Endothelial cell (in vitro differentiated cells): ENCODE measurements around the gene CAD. TPM values are rescaled to one million over a fixed set of nuclear protein-coding genes. Genes with fewer than 3 reads are reported as not detected.

Source experiments
- DNase-seq: peaks from one replicate; pipeline ENCODE4 v3.0.0; 2021; ENCODE audit warnings: low spot score
- H3K27ac Mint-ChIP-seq: one replicate; pipeline ENCODE4 v1.8.0; 2021; ENCODE audit warnings: mixed read lengths, inconsistent platforms; ENCODE audit not compliant: unreplicated experiment
- H3K27me3 Mint-ChIP-seq: one replicate; pipeline ENCODE4 v1.8.0; 2021; ENCODE audit warnings: mild to moderate bottlenecking, moderate library complexity, mixed read lengths, inconsistent platforms; ENCODE audit not compliant: unreplicated experiment
- H3K36me3 Mint-ChIP-seq: one replicate; pipeline ENCODE4 v1.8.0; 2021; ENCODE audit warnings: mild to moderate bottlenecking, low read depth, mixed read lengths, inconsistent platforms; ENCODE audit not compliant: unreplicated experiment
- H3K4me1 Mint-ChIP-seq: one replicate; pipeline ENCODE4 v1.8.0; 2021; ENCODE audit warnings: mild to moderate bottlenecking, mixed read lengths, inconsistent platforms; ENCODE audit not compliant: unreplicated experiment
- H3K4me3 Mint-ChIP-seq: one replicate; pipeline ENCODE4 v1.8.0; 2021; ENCODE audit warnings: mild to moderate bottlenecking, mixed read lengths, inconsistent platforms; ENCODE audit not compliant: unreplicated experiment
- H3K9me3 Mint-ChIP-seq: one replicate; pipeline ENCODE4 v1.8.0; 2021; ENCODE audit warnings: mixed read lengths, inconsistent platforms; ENCODE audit not compliant: unreplicated experiment
- long read RNA-seq: library from polyadenylated mRNA; unstranded; transcript quantifications from one replicate; pipeline ENCODE4 v2.0.0, GENCODE V29; 2020; ENCODE audit not compliant: unreplicated experiment
- total RNA-seq: library from RNA; stranded (reverse); fragmentation: NEBNext Ultra II Directional; extraction: Animal tissue kit (Norgen Biotek cat#: 25700); gene quantifications from one replicate; pipeline ENCODE4 v1.2.1, GENCODE V29; 2021; ENCODE audit not compliant: unreplicated experiment
- TF ChIP-seq, protein P1 (sequence below): fragments of 200-600 bp; sonication (generic); IDR thresholded peaks from one replicate; pipeline ENCODE4 v1.5.0; 2021; ENCODE audit warnings: antibody characterized with exemption; ENCODE audit not compliant: unreplicated experiment

Gene CAD
- total RNA-seq: 49.4 TPM
- long read RNA-seq, partial matches to known transcripts: 2 of 2 reads
- long read RNA-seq, other reads (novel, unspliced or antisense): 0 of 2 reads

DNA sequence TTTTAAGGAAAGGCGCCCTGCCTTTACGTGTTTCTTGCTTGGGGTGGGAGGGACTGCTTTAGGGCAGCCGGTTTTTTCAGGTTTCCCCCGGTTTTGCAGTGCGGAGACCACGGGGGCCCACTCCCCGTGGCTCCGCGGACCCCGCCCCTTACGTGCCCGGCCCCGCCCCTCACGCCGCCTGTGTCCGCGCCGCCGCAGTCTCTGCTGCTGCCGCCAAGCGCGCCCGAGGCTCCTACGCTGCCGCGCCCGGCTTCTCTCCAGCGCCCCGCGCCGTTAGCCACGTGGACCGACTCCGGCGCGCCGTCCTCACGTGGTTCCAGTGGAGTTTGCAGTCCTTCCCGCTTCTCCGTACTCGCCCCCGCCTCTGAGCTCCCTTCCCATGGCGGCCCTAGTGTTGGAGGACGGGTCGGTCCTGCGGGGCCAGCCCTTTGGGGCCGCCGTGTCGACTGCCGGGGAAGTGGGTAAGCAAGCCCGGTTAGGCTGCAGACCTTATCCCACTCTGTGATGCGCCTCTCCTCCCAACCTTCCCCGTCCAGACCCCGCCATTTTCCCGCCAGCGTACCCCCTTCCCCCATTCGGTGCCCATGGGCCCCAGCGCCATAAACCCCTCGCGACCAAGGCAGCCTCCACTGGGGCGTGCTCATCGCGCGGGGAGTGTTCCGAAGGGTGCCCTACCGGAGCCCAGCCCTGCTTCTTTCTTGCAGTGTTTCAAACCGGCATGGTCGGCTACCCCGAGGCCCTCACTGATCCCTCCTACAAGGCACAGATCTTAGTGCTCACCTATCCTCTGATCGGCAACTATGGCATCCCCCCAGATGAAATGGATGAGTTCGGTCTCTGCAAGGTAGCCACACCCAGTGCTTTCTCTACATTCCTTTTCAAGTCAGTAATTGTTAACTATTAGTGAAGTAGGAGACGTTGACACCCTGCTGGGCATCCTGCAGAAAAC lies at the start of gene CAD:
Gene CAD, plus strand, starts transcription at position 197 of the 949 bp plus-strand sequence. Its CDS starts 183 bp downstream, at position 380.
- Mint-ChIP-seq H3K36me3 (peaks cover 43% of the 10 kb centered on the region), H3K27ac (peak within 1 kb of the TSS; percentile 95), H3K27me3 (peaks cover 27% of the 10 kb centered on the region)

DNA sequence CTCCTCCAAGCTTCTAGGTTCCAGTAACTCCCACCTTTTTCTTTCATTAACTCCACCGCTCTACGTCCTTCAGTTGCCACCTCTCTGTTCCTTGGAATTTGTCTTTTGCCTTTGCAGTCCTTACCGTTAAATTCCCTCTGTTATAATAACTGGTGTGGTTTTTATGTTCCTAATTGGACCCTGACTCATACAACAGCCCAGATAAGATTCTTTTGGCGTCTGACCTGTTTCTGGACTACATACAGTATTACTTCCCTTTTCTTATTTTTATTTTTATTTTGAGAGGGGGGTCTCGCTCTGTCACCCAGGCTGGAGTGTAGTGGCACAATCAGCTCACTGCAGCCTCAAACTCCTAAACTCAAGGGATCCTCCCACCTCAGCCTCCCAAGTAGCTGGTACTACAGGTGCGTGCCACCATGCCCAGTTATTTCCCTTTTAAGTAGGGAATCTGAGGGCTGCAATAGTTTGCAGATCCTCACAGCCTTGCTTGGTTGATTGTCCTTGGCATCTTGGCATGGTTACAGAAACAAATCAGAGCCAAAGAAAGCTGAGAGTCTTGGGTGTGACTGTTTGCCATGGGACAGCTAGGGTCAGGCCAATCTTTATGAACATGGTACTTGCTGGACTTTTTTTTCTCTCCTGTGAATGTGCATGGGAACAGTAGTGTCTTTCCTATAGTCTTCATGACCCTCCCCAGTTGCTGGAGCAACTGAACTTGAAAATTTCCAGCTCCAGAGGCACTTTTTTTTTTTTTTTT lies 46.4 kb upstream of the CAD start:
- Mint-ChIP-seq H3K4me1 (no peaks in the 10 kb centered on the region), H3K36me3 (no peaks in the 10 kb centered on the region), H3K27ac (no peak overlapping the region), H3K4me3 (no peak overlapping the region), H3K9me3 (no peaks in the 10 kb centered on the region), H3K27me3 (no peaks in the 10 kb centered on the region)
- TF ChIP-seq, protein P1, sequence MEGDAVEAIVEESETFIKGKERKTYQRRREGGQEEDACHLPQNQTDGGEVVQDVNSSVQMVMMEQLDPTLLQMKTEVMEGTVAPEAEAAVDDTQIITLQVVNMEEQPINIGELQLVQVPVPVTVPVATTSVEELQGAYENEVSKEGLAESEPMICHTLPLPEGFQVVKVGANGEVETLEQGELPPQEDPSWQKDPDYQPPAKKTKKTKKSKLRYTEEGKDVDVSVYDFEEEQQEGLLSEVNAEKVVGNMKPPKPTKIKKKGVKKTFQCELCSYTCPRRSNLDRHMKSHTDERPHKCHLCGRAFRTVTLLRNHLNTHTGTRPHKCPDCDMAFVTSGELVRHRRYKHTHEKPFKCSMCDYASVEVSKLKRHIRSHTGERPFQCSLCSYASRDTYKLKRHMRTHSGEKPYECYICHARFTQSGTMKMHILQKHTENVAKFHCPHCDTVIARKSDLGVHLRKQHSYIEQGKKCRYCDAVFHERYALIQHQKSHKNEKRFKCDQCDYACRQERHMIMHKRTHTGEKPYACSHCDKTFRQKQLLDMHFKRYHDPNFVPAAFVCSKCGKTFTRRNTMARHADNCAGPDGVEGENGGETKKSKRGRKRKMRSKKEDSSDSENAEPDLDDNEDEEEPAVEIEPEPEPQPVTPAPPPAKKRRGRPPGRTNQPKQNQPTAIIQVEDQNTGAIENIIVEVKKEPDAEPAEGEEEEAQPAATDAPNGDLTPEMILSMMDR: no peak
- no peak for DNase-seq

More for the DNA sequence above, at the start of gene CAD:
- H3K4me1 Mint-ChIP-seq: peaks cover 27% of the 10 kb centered on the region
- TF ChIP-seq, protein P1: no peak
- no peaks in the 10 kb centered on the region for H3K9me3 Mint-ChIP-seq
- H3K4me3 Mint-ChIP-seq: peak within 1 kb of the TSS; percentile 96
- DNase-seq: peak; percentile 84

DNA sequence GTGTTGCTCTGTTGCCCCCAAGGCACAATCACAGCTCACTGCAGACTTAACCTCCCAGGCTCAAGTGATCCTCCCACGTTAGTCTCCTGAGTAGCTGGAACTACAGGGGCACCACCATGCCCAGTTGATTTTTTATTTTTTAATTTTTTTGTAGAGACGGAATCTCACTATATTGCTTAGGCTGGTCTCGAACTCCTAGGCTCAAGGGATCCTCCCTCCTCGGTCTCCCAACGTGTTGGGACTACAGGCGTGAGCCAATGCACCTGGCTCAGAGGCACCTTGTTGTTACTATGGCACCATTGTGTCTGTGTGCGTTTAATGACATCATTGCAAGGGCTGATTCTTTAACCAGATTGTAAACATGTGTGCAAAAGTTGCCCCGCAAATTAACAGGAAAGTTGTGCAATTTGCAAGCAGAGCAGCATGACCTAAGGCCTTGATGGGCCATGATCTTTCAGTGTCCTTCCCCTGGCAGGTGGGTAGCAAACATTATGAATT lies 45.8 kb upstream of the CAD start:
- Mint-ChIP-seq H3K4me3 (no peak overlapping the region), H3K4me1 (no peaks in the 10 kb centered on the region), H3K9me3 (no peaks in the 10 kb centered on the region), H3K36me3 (no peaks in the 10 kb centered on the region), H3K27ac (no peak overlapping the region), H3K27me3 (no peaks in the 10 kb centered on the region)
- TF ChIP-seq, protein P1: no peak
- no peak for DNase-seq

DNA sequence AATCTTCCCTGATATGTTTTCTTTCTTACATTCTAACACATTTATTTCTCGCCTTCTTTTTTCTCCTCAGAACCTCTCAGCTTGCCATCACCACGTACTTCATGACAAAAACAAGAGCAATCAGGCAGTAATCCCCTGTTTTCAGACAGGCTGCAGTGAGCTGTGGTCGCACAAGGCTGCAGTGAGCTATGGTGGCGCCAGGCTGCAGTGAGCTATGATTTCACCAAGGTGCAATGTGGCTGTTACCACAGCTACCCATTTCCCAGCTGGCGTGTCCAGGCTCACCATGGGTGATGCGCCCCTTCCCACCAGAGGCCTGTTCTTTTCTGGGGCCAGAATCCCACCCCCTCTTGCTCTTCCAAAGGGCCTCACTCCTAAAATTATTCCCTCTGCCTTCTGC lies 42.5 kb upstream of the CAD start:
- Mint-ChIP-seq H3K27me3 (peaks cover 1% of the 10 kb centered on the region), H3K4me3 (no peak overlapping the region), H3K36me3 (no peaks in the 10 kb centered on the region), H3K9me3 (no peaks in the 10 kb centered on the region), H3K4me1 (no peaks in the 10 kb centered on the region), H3K27ac (no peak overlapping the region)
- no peak for DNase-seq
- TF ChIP-seq, protein P1: no peak
